GM19395 (cell line): ENCODE results near the gene EPHA3.
"Not testable (repeated sequence)": the region's sequence is repeated elsewhere in the genome, so short reads cannot be mapped to it uniquely, and the experiment has no call there.

Experiments used
- ATAC-seq: cut with Tn5 transposase; IDR thresholded peaks from one replicate; pipeline ENCODE4 v1.9.1; 2021; ENCODE audit warnings: mild to moderate bottlenecking, moderate library complexity; ENCODE audit not compliant: unreplicated experiment

The EPHA3 gene

GRCh38 chr3:89350935-89351334, 243.5 kb downstream of the EPHA3 start:
- ATAC-seq: not testable (repeated sequence)

- no peak for ATAC-seq
Measured at GRCh38 chr3:89353465-89353864, 246.0 kb downstream of the EPHA3 start.

- no peak for ATAC-seq
Measured at GRCh38 chr3:89358281-89358680, 250.9 kb downstream of the EPHA3 start.

GRCh38 chr3:89360156-89360555, 252.7 kb downstream of the EPHA3 start:
- no peak for ATAC-seq

GRCh38 chr3:89362496-89362895, 255.1 kb downstream of the EPHA3 start:
- ATAC-seq: no peak

GRCh38 chr3:89363171-89363570, 255.8 kb downstream of the EPHA3 start:
- ATAC-seq: no peak

- ATAC-seq: no peak
Measured at GRCh38 chr3:89364314-89364713, 256.9 kb downstream of the EPHA3 start.

- ATAC-seq: no peak
Measured at GRCh38 chr3:89367166-89367565, 259.7 kb downstream of the EPHA3 start.

GRCh38 chr3:89368846-89369245, 261.4 kb downstream of the EPHA3 start:
- ATAC-seq: no peak

GRCh38 chr3:89372456-89372855, 265.0 kb downstream of the EPHA3 start:
- ATAC-seq: no peak

GRCh38 chr3:89373434-89373833, 266.0 kb downstream of the EPHA3 start:
- no peak for ATAC-seq

GRCh38 chr3:89375451-89375850, 268.0 kb downstream of the EPHA3 start:
- ATAC-seq: no peak

GRCh38 chr3:89380016-89380415, 272.6 kb downstream of the EPHA3 start:
- ATAC-seq: no peak

- ATAC-seq: no peak
Measured at GRCh38 chr3:89392991-89393390, 285.6 kb downstream of the EPHA3 start.

GRCh38 chr3:89395456-89395855, 288.0 kb downstream of the EPHA3 start:
- no peak for ATAC-seq

- no peak for ATAC-seq
Measured at GRCh38 chr3:89395996-89396395, 288.6 kb downstream of the EPHA3 start.

GRCh38 chr3:89402051-89402450, 294.6 kb downstream of the EPHA3 start:
- no peak for ATAC-seq

- no peak for ATAC-seq
Measured at GRCh38 chr3:89405176-89405575, 297.8 kb downstream of the EPHA3 start.

GRCh38 chr3:89405593-89405992, 298.2 kb downstream of the EPHA3 start:
- ATAC-seq: no peak

- no peak for ATAC-seq
Measured at GRCh38 chr3:89411201-89411600, 303.8 kb downstream of the EPHA3 start.

GRCh38 chr3:89414270-89414669, 306.8 kb downstream of the EPHA3 start:
- ATAC-seq: no peak

GRCh38 chr3:89419647-89420241, 312.3 kb downstream of the EPHA3 start:
- ATAC-seq: no peak

GRCh38 chr3:89426060-89426459, 318.6 kb downstream of the EPHA3 start:
- no peak for ATAC-seq
